GM21737 (cell line): ENCODE measurements around the gene PRKCSH.
"Not testable (repeated sequence)": the region's sequence is repeated elsewhere in the genome, so short reads cannot be mapped to it uniquely, and the experiment has no call there.

Source experiments
- ATAC-seq: cut with Tn5 transposase; IDR thresholded peaks from one replicate; pipeline ENCODE4 v1.9.1; 2021; ENCODE audit warnings: mild to moderate bottlenecking, moderate library complexity; ENCODE audit not compliant: unreplicated experiment

The PRKCSH gene

GRCh38 chr19:11435057-11435832 is at the start of gene PRKCSH, which contains the start of gene ODAD3:
Gene PRKCSH (plus strand): TSS chr19:11435635. CDS start chr19:11436118, 483 bp downstream.
Gene ODAD3 (minus strand): TSS chr19:11435121. CDS start chr19:11435016, 105 bp downstream.
- peak; percentile 87 for ATAC-seq

- no peak for ATAC-seq
These were observed 48.0 kb upstream of the PRKCSH start for GRCh38 chr19:11387162-11388034.

GRCh38 chr19:11390359-11390758 is 45.1 kb upstream of the PRKCSH start:
- ATAC-seq = no peak

- no peak for ATAC-seq
These were observed 44.3 kb upstream of the PRKCSH start for GRCh38 chr19:11390933-11391680.

GRCh38 chr19:11397089-11397610 is 38.3 kb upstream of the PRKCSH start:
- no peak for ATAC-seq

GRCh38 chr19:11399667-11400066 is 35.8 kb upstream of the PRKCSH start:
- ATAC-seq = no peak

- ATAC-seq = no peak
These were observed 34.6 kb upstream of the PRKCSH start for GRCh38 chr19:11400798-11401197.

- no peak for ATAC-seq
These were observed 33.5 kb upstream of the PRKCSH start for GRCh38 chr19:11401808-11402543.

- ATAC-seq = no peak
These were observed 30.7 kb upstream of the PRKCSH start for GRCh38 chr19:11404588-11405222.

- no peak for ATAC-seq
These were observed 29.4 kb upstream of the PRKCSH start for GRCh38 chr19:11405846-11406643.

GRCh38 chr19:11406703-11407236 is 28.7 kb upstream of the PRKCSH start:
- ATAC-seq = not testable (repeated sequence)

- ATAC-seq = no peak
These were observed 26.8 kb upstream of the PRKCSH start for GRCh38 chr19:11408591-11408990.

- no peak for ATAC-seq
These were observed 24.8 kb upstream of the PRKCSH start for GRCh38 chr19:11410682-11411081.

GRCh38 chr19:11414544-11414943 is 20.9 kb upstream of the PRKCSH start:
- no peak for ATAC-seq

- no peak for ATAC-seq
These were observed 18.9 kb upstream of the PRKCSH start for GRCh38 chr19:11416346-11417052.

GRCh38 chr19:11418094-11418548 is 17.3 kb upstream of the PRKCSH start:
- no peak for ATAC-seq

- ATAC-seq = no peak
These were observed 16.6 kb upstream of the PRKCSH start, which contains the start of gene RGL3 for GRCh38 chr19:11418549-11419506. Gene RGL3 (minus strand): TSS chr19:11419314. CDS start chr19:11419278, 36 bp downstream.
